ENCODE data around the gene ACTN4. TPM values are rescaled to one million over a fixed set of nuclear protein-coding genes. Genes with fewer than 3 reads are reported as not detected.

ACTN4 gene
- total RNA-seq, 2 experiments from 2014 or later, result 357 to 373 TPM

DNA sequence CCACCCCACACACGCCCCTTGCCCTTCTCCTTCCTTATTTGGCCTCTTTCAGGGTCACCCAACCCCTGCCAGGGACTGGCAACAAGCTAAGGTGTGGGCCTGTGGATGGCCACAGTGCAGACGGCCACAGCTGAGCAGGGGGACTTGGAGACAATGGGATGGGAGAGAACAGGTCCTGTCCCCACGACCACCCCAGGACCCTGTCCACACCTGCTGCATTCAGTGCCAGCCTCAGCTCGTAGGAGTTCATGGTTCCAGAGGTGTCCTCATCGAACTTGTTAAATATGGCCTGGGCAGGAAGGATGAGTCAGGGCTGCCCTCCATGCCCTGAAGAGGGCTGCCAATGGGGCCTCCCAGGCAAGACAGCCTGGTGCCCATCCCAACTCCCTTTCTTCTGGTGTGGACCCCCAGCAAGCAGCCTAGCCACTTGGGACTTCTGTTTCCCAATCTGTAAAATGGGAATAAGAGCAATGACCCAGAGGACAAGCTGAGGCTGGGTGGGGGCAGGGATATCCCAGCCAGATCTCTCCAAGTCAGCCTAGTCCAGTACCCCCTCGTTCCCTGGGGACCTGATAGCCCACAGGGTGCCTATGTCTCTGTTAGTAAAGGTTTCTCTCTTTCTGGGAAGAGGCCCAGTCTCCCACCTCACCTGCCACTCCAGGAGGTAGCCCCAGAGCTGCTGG is 86.2 kb downstream of the ACTN4 start:
- no peaks in the 10 kb centered on the region for H3K9me3 Mint-ChIP-seq (ENCODE audit: insufficient read depth)
- peak overlapping the region; percentile 88 for H3K27ac Mint-ChIP-seq
- H3K36me3 Mint-ChIP-seq (ENCODE audit: low read depth), result peaks cover 37% of the 10 kb centered on the region
- DNase-seq (no peak), ATAC-seq (no peak)
- H3K4me3 Mint-ChIP-seq, result peak overlapping the region; percentile 79
- POLR2A ChIA-PET, result interaction anchor here (0.9 to 1.5 kb wide), 4 partner anchors 10 to 167 kb away, joined by 3 to 7 read pairs (median 3); partner anchors contain the start of gene NFKBIB
- H3K27me3 Mint-ChIP-seq (ENCODE audit: low read depth), result peaks cover 4% of the 10 kb centered on the region
- peaks cover 51% of the 10 kb centered on the region for H3K4me1 Mint-ChIP-seq (ENCODE audit: low read depth)
- CTCF ChIA-PET, result interaction anchor here (0.9 to 3.3 kb wide), 7 partner anchors 9 to 331 kb away, joined by 3 to 25 read pairs (median 3); partner anchors contain the start of genes FAM98C, MRPS12 and SARS2

DNA sequence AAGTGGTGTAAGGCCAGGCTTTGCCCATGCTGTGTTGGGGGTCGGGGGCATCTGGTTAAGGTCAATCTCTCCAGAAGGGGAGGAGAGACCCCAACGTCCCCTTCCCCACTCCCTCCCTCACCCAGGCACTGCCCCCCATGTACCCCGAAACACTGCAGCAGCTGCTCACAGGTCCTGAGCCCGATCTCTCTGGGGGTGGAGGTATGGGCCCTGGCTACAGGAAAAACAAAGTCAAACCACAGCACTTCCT is 86.7 kb downstream of the ACTN4 start:
- POLR2A ChIA-PET, result interaction anchor here (0.9 to 1.5 kb wide), 6 partner anchors 11 to 166 kb away, joined by 3 to 7 read pairs (median 3); partner anchors contain the start of genes ECH1 and NFKBIB
- peak; percentile 53 for ATAC-seq

DNA sequence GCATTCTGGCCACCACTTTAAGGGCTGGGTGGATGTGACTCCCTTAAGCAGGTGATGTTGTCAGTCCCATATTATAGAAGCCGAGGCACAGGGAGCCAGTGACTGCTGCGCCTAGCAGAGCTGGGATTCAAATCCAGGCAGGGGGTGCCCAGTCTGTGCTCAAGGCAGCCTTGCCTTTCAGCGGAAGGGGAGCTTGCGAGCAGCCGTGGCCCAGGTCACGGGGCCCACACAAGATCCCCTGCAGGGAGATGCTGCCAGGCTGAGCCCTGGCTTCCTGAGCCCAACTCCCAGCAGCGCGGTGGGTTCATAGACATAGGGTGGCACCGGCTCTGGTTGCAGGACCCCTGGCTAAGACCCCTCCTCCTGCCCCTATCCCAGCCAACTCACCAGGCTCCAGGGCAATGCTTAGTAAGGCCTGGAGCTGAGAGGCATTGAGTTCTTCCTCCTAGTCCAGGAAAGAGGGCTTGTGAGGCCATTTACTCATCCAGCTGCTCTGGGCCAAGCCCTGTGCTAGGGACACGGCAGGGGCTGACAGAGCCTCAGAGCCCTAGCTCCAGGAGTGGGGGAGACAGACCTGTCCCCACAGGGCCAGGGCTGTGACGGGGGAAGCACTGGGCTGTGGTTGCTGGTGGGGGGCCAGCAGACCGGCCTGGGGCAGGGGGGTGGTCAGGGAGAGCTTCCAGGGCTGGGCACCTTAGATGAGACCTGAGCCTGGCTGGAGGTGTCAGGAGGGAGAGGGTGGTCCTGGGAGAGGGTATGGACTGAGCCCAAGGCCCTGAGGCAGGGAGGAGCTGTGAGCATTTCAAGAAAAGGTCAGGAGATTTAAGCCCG is 87.2 kb downstream of the ACTN4 start:
- H3K4me3 Mint-ChIP-seq, result peak overlapping the region; percentile 79
- POLR2A ChIA-PET, result interaction anchor here (0.7 to 1.5 kb wide), 9 partner anchors 11 to 196 kb away, joined by 3 to 7 read pairs (median 3); partner anchors contain the start of genes ACTN4, ECH1, MRPS12 and NFKBIB
- H3K36me3 Mint-ChIP-seq (ENCODE audit: low read depth), result peaks cover 29% of the 10 kb centered on the region
- DNase-seq, result peak; percentile 71
- ATAC-seq, result peak; percentile 35
- H3K9me3 Mint-ChIP-seq (ENCODE audit: insufficient read depth), result no peaks in the 10 kb centered on the region
- peaks cover 56% of the 10 kb centered on the region for H3K4me1 Mint-ChIP-seq (ENCODE audit: low read depth)
- CTCF ChIA-PET, result interaction anchor here (0.9 to 3.3 kb wide), 11 partner anchors 16 to 332 kb away, joined by 3 to 25 read pairs (median 4); partner anchors contain the start of genes FAM98C, MRPS12 and SARS2
- peaks cover 4% of the 10 kb centered on the region for H3K27me3 Mint-ChIP-seq (ENCODE audit: low read depth)
- H3K27ac Mint-ChIP-seq, result peak overlapping the region; percentile 88

More for the DNA sequence above, 86.7 kb downstream of the ACTN4 start:
- peaks cover 53% of the 10 kb centered on the region for H3K4me1 Mint-ChIP-seq (ENCODE audit: low read depth)
- peaks cover 4% of the 10 kb centered on the region for H3K27me3 Mint-ChIP-seq (ENCODE audit: low read depth)
- peak overlapping the region; percentile 79 for H3K4me3 Mint-ChIP-seq
- H3K9me3 Mint-ChIP-seq (ENCODE audit: insufficient read depth), result no peaks in the 10 kb centered on the region
- no peak for DNase-seq
- CTCF ChIA-PET, result interaction anchor here (0.9 to 3.3 kb wide), 7 partner anchors 16 to 331 kb away, joined by 3 to 25 read pairs (median 3); partner anchors contain the start of genes FAM98C, MRPS12 and SARS2
- peaks cover 33% of the 10 kb centered on the region for H3K36me3 Mint-ChIP-seq (ENCODE audit: low read depth)
- H3K27ac Mint-ChIP-seq, result peak overlapping the region; percentile 88

DNA sequence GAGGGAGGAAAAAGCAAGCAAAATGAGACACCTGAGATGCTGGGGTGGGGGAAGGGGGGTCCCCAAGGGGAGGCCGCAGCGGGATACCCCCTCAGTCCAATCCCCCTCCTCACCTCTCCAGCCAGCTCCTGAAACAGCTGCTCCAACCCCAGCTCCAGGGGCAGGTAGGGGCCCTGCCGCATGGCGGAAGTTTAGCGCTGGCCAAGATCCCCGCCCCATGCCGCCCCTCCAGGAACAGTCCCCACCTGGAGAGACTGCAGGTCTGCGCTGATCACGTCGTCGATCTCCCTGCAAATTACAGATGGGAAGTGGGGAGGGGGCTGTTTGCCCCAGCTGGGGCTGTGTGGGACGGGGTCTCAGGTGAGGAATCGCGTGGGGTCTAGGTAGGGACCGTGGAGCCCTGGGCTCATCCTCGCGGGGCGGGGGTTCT is 87.8 kb downstream of the ACTN4 start:
- DNase-seq (peak; percentile 64), ATAC-seq (peak; percentile 47)
- ChIA-PET POLR2A (interaction anchor here (0.7 to 1.5 kb wide), 6 partner anchors 12 to 117 kb away, joined by 3 to 7 read pairs (median 4); partner anchors contain the start of genes ACTN4 and ECH1), CTCF (interaction anchor here (0.9 to 3.3 kb wide), 7 partner anchors 15 to 332 kb away, joined by 3 to 25 read pairs (median 4); partner anchors contain the start of genes FAM98C, MRPS12 and SARS2)
- peaks cover 24% of the 10 kb centered on the region for H3K36me3 Mint-ChIP-seq (ENCODE audit: low read depth)
- H3K27ac Mint-ChIP-seq, result peak overlapping the region; percentile 88
- peaks cover 58% of the 10 kb centered on the region for H3K4me1 Mint-ChIP-seq (ENCODE audit: low read depth)
- H3K27me3 Mint-ChIP-seq (ENCODE audit: low read depth), result peaks cover 4% of the 10 kb centered on the region
- peak overlapping the region; percentile 79 for H3K4me3 Mint-ChIP-seq
- no peaks in the 10 kb centered on the region for H3K9me3 Mint-ChIP-seq (ENCODE audit: insufficient read depth)

DNA sequence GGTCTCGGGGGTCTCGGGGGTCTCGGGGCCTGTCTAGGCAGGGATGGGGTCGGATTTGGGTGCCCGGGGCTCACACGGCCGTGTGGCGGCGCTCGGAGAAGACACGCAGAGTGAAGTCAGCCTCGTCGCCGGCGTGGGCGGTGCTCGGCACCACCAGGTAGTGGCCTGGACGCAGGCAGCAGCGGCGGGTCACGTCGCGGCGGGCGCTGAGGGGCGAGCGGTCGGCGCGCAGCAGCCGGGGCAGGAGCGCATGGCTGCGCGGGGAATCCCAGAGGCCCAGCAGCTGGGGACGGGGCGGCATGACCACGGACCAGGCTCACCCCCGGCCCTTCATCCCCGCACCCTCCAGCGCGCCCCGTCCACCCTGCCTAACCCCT is 88.6 kb downstream of the ACTN4 start:
- peaks cover 60% of the 10 kb centered on the region for H3K4me1 Mint-ChIP-seq (ENCODE audit: low read depth)
- peak overlapping the region; percentile 67 for H3K4me3 Mint-ChIP-seq
- ATAC-seq (peak; percentile 66), DNase-seq (peak; percentile 66)
- POLR2A ChIA-PET, result no interaction called here
- H3K27ac Mint-ChIP-seq, result peak overlapping the region; percentile 70
- H3K36me3 Mint-ChIP-seq (ENCODE audit: low read depth), result peaks cover 18% of the 10 kb centered on the region
- H3K9me3 Mint-ChIP-seq (ENCODE audit: insufficient read depth), result no peaks in the 10 kb centered on the region
- peaks cover 4% of the 10 kb centered on the region for H3K27me3 Mint-ChIP-seq (ENCODE audit: low read depth)
- CTCF ChIA-PET, result interaction anchor here (1.2 kb wide), 1 partner anchor 333 kb away, joined by 4 read pairs; the partner anchor contains the start of gene FAM98C

DNA sequence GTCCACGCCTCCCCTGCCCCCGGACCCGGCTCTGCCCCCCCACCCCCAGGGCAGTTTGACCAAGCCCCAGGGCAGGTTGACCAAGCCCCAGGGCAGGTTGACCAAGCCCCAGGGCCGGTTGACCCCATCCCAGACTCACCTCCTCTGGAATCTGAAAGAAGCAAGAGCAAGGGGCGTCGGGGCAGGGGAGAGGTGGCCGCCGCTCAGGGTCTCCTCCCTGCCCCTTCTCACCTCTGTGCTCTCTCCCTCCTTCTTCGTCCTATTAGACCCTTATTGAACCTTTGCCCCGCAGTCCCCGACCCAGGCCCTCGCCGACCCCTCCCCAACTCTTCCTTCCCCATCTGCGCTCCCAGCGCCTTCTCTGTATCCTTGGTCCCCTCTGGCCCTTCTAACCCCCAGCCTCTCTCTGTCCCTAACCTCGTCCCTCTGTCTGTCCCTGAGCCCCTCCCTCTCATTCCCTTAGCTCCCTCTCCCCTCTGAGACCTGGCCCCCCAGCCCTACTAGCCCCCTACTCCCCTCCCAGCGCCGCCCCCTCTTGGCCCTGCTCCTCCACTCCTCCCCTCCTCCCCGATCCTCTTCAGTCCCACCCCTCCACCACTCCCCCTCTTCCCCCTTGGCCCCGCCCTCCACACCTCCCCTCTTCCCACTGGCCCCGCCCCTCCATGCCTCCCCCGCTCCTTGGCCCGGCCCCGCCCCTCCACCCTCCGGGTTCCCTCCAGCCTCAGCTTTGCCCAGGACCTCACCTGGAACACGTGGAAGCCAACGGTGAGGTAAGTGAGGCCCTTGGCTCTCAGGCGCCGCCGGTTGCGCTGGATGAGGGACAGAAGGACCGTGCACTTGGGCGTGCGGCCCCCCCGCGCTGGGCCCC is 89.2 kb downstream of the ACTN4 start:
- POLR2A ChIA-PET, result interaction anchor here (0.6 kb wide), 1 partner anchor 213 kb away, joined by 3 read pairs; no protein-coding TSS in a partner anchor
- DNase-seq (peak; percentile 75), ATAC-seq (peak; percentile 2)
- CTCF ChIA-PET, result no interaction called here
- H3K27ac Mint-ChIP-seq, result peak overlapping the region; percentile 60
- no peaks in the 10 kb centered on the region for H3K9me3 Mint-ChIP-seq (ENCODE audit: insufficient read depth)
- peaks cover 14% of the 10 kb centered on the region for H3K36me3 Mint-ChIP-seq (ENCODE audit: low read depth)
- H3K4me3 Mint-ChIP-seq, result peak overlapping the region; percentile 55
- H3K4me1 Mint-ChIP-seq (ENCODE audit: low read depth), result peaks cover 60% of the 10 kb centered on the region
- peaks cover 4% of the 10 kb centered on the region for H3K27me3 Mint-ChIP-seq (ENCODE audit: low read depth)

DNA sequence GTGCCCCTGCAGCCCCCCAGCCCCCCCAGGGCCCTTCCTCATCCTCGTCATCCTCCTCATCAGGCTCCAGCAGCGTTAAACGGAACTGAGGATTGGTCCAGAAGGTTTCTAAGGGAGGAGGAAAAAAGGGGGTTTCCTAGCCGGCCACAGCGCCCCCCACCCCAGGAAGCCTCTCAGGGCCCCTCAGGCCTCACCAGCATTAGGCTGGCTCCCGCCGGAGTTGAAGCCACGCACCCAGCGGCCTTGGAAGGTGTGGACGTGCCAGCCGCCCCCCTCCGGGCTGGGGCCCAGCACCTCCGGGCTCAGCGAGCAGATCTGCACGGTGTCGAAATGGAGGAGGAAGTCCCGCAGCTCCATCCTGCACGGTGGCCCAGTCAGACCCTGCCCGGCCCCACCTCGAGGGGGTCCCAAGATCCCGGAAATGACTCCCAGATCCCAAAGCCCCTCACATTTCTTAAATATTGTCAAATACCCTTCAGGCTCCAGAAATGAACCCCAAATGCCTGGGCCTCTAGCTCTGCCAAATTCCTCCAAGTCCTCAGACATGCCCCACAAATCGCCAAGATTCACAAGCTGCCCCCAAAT is 89.9 kb downstream of the ACTN4 start:
- POLR2A ChIA-PET, result interaction anchor here (0.6 kb wide), 1 partner anchor 212 kb away, joined by 3 read pairs; no protein-coding TSS in a partner anchor
- Mint-ChIP-seq H3K4me1 (ENCODE audit: low read depth) (peaks cover 57% of the 10 kb centered on the region), H3K27me3 (ENCODE audit: low read depth) (peaks cover 4% of the 10 kb centered on the region), H3K4me3 (peak overlapping the region; percentile 24), H3K36me3 (ENCODE audit: low read depth) (peaks cover 8% of the 10 kb centered on the region), H3K27ac (no peak overlapping the region), H3K9me3 (ENCODE audit: insufficient read depth) (no peaks in the 10 kb centered on the region)
- DNase-seq, result no peak
- ATAC-seq, result no peak
- CTCF ChIA-PET, result no interaction called here

DNA sequence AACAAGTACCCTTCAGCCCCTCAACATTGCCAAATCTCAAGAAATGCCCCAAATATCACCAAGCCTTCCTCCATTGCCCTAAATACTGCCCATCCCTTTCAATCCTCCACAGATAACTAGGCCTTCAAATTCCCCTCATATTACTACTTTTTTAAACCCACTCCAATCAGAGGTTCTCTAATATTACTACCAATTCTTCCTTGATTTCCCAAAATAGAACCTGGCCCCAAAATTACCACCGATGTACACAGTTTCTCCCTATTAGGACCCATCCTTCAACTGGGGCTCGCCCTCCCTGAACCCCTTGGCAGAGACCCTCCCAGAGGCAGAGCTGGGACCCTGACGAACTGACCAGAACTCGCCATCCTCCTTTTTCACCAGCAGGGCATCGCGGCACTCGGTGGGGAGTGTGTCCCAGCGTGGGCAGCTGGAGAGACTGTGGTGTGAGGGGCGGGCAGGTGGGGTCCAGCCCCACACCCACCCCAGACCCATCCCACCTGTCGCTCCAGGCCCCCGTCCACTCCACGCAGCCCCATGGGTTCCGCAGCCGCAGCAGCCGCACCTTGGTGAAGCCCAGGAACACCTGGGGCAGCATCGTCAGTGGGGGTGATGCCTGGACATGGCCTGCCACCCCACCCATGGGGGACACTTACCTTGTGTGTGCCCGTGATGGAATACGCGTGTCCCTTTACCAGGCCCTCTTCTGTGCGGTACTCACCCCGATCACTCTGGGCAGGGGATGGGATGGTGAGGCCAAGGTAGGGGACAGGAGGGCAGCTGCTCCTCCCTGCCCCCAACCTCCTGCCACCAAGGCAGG is 90.7 kb downstream of the ACTN4 start:
- POLR2A ChIA-PET, result no interaction called here
- Mint-ChIP-seq H3K27me3 (ENCODE audit: low read depth) (peaks cover 4% of the 10 kb centered on the region), H3K36me3 (ENCODE audit: low read depth) (peaks cover 4% of the 10 kb centered on the region), H3K4me3 (peak overlapping the region; percentile 24), H3K9me3 (ENCODE audit: insufficient read depth) (no peaks in the 10 kb centered on the region), H3K4me1 (ENCODE audit: low read depth) (peaks cover 53% of the 10 kb centered on the region), H3K27ac (peak overlapping the region; percentile 16)
- CTCF ChIA-PET, result no interaction called here
- DNase-seq (no peak), ATAC-seq (no peak)

DNA sequence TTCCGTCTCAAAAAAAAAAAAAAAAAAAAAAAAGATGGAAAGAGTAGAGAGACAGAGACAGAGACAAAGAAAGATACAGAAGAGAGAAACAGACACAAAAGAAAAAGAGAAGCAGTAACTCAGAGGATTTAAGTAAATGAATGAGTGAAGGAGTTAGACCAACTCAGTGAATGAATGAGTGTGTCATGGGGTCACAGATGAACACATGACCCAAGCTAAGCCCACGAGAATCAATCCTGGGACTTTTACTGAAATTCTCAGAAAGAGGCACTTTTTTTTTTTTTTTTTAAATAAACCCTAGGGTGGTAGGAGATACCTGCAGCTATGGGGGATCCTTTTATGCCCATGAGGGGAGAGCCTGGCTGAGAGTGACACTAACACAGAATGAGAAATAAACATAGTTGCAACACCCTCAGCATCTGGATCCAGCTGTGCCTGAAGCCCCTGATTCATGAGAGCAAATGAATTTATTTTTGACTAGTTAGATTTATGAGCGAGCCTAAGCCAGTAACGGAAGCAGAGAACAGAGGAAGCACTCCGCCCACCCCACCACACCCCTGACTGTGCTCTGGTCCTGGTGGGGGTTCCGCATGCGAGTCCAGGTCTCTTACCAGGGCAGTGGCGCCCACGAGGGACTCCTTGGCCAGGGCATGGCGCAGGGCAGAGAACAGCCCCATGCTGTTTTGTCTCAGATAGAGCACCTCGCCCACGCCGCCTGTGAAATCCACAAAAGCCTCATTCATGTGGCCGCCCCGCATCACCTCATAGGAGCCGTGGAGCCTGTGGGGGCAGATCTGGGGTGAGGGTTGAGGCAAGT is 92.2 kb downstream of the ACTN4 start:
- DNase-seq (peak; percentile 48), ATAC-seq (no peak)
- POLR2A ChIA-PET, result no interaction called here
- Mint-ChIP-seq H3K36me3 (ENCODE audit: low read depth) (no peaks in the 10 kb centered on the region), H3K27ac (peak overlapping the region; percentile 69), H3K4me1 (ENCODE audit: low read depth) (peaks cover 38% of the 10 kb centered on the region), H3K9me3 (ENCODE audit: insufficient read depth) (no peaks in the 10 kb centered on the region), H3K4me3 (no peak overlapping the region), H3K27me3 (ENCODE audit: low read depth) (peaks cover 4% of the 10 kb centered on the region)
- CTCF ChIA-PET, result interaction anchor here (0.6 to 1.6 kb wide), 5 partner anchors 20 to 191 kb away, joined by 3 to 5 read pairs (median 4); partner anchors contain the start of genes MRPS12 and SARS2

Data from activated CD8-positive, alpha-beta T cell treated with anti-CD3 and anti-CD28 coated beads, Interleukin-2, amount 10 ng/mL, durations not matched to agents 7 days and 5 days (primary cell).